Right lobe of liver (tissue), 4 donors: ENCODE results near the gene ZNF770.

Experiments used
- CTCF ChIP-seq, 4 donors: fragments of 200-600 bp in 3 of 4; fragments of 450-650 bp in 1 of 4; IDR thresholded peaks; one replicate each; pipeline versions ENCODE4 v1.5.1 to v1.8.0; 2016 to 2022; ENCODE audit warnings: antibody characterized with exemption in 4 of 4, mild to moderate bottlenecking in 2 of 4
- POLR2A ChIP-seq: fragments of 450-650 bp; IDR thresholded peaks from one replicate; pipeline ENCODE4 v1.6.1; 2017; ENCODE audit warnings: antibody characterized with exemption, mild to moderate bottlenecking
- donor health status: DM: no; HTN: no; CAD: no.
- donor health status: DM: no; HTN: no; CAD: no.
- donor health status: DM: no; HTN: yes; CAD: no.

GRCh38 chr15:35003928-35004327, 15.8 kb upstream of the ZNF770 start:
- TF ChIP-seq CTCF (IDR thresholded peaks at IDR 0.05) (no peak), POLR2A (no peak)
